GM19455 (cell line): ENCODE data around the gene FAM163B.
"Not testable (repeated sequence)": the region's sequence is repeated elsewhere in the genome, so short reads cannot be mapped to it uniquely, and the experiment has no call there.

Experiments used
- ATAC-seq: cut with Tn5 transposase; IDR thresholded peaks from one replicate; pipeline ENCODE4 v1.9.1; 2021; ENCODE audit not compliant: unreplicated experiment

Gene FAM163B

GRCh38 chr9:133569891-133570690 is 39.1 kb downstream of the FAM163B start:
- ATAC-seq = no peak

GRCh38 chr9:133569121-133569785 is 39.9 kb downstream of the FAM163B start:
- ATAC-seq = no peak

- no peak for ATAC-seq
Observed at GRCh38 chr9:133568186-133568585, 41.0 kb downstream of the FAM163B start.

- ATAC-seq = no peak
Observed at GRCh38 chr9:133566817-133567216, 42.4 kb downstream of the FAM163B start.

- no peak for ATAC-seq
Observed at GRCh38 chr9:133566382-133566781, 42.8 kb downstream of the FAM163B start.

- ATAC-seq = no peak
Observed at GRCh38 chr9:133564451-133565116, 44.6 kb downstream of the FAM163B start.

GRCh38 chr9:133563814-133564213 is 45.4 kb downstream of the FAM163B start:
- not testable (repeated sequence) for ATAC-seq

GRCh38 chr9:133563291-133563796 is 45.8 kb downstream of the FAM163B start:
- no peak for ATAC-seq

- no peak for ATAC-seq
Observed at GRCh38 chr9:133562611-133563290, 46.4 kb downstream of the FAM163B start.

GRCh38 chr9:133561976-133562554 is 47.1 kb downstream of the FAM163B start:
- ATAC-seq = no peak

- no peak for ATAC-seq
Observed at GRCh38 chr9:133560944-133561343, 48.2 kb downstream of the FAM163B start.

- no peak for ATAC-seq
Observed at GRCh38 chr9:133560311-133560710, 48.9 kb downstream of the FAM163B start.

GRCh38 chr9:133558191-133559126 is 50.7 kb downstream of the FAM163B start:
- ATAC-seq = no peak

- no peak for ATAC-seq
Observed at GRCh38 chr9:133557581-133557980, 51.6 kb downstream of the FAM163B start.

GRCh38 chr9:133556354-133556753 is 52.8 kb downstream of the FAM163B start:
- ATAC-seq = no peak

- no peak for ATAC-seq
Observed at GRCh38 chr9:133554729-133555128, 54.5 kb downstream of the FAM163B start.

- no peak for ATAC-seq
Observed at GRCh38 chr9:133553973-133554713, 55.0 kb downstream of the FAM163B start.

- ATAC-seq = no peak
Observed at GRCh38 chr9:133553123-133553522, 56.1 kb downstream of the FAM163B start.

GRCh38 chr9:133552236-133552635 is 57.0 kb downstream of the FAM163B start:
- ATAC-seq = no peak
